Activated T-helper 1 cell treated with anti-CD3 and anti-CD28 coated beads, Interleukin-12 subunit alpha, Interleukin-12 subunit beta, Interleukin-2, Interleukin-4 antibody, amounts not matched to agents 30 ng/mL and 10 ng/mL and 1 ng/mL, durations not matched to agents 14 hours and 24 hours and 36 hours (primary cell): ENCODE results near the gene EYA3. TPM values are rescaled to one million over a fixed set of nuclear protein-coding genes. Genes with fewer than 3 reads are reported as not detected.
A peak's percentile ranks its signal among the peaks of the same experiment; 100 is the strongest.

Source experiments
- DNase-seq: peaks from one replicate; pipeline ENCODE4 v3.0.0; 2021; ENCODE audit warnings: low spot score
- H3K27ac Mint-ChIP-seq: one replicate; pipeline ENCODE4 v1.8.0; 2021; ENCODE audit warnings: mild to moderate bottlenecking, mixed read lengths
- H3K27me3 Mint-ChIP-seq: one replicate; pipeline ENCODE4 v1.8.0; 2022; ENCODE audit warnings: mild to moderate bottlenecking, moderate library complexity, mixed read lengths; ENCODE audit not compliant: insufficient read depth
- H3K36me3 Mint-ChIP-seq: one replicate; pipeline ENCODE4 v1.8.0; 2021; ENCODE audit warnings: low read depth, mixed read lengths
- H3K4me1 Mint-ChIP-seq: one replicate; pipeline ENCODE4 v1.8.0; 2021; ENCODE audit warnings: low read depth, mixed read lengths
- H3K4me3 Mint-ChIP-seq: one replicate; pipeline ENCODE4 v1.8.0; 2021; ENCODE audit warnings: mild to moderate bottlenecking, moderate library complexity, mixed read lengths
- H3K9me3 Mint-ChIP-seq: one replicate; pipeline ENCODE4 v1.8.0; 2021; ENCODE audit warnings: mixed read lengths
- intact Hi-C: fragments of 100-400 bp; cut with micrococcal nuclease; formaldehyde crosslinking; loops from one replicate; pipeline ENCODE4 v1.15.1; 2024
- total RNA-seq: library from RNA; stranded (reverse); gene quantifications from 2 replicates; pipeline ENCODE4 v1.2.3, GENCODE V29; 2022

EYA3 gene
- total RNA-seq, 1 donor from 2014 or later: 32.2 TPM

- Mint-ChIP-seq H3K27ac (no peak overlapping the region), H3K4me1 (peaks cover 16% of the 10 kb centered on the region), H3K9me3 (no peaks in the 10 kb centered on the region), H3K4me3 (no peak overlapping the region), H3K27me3 (no peaks in the 10 kb centered on the region), H3K36me3 (peaks cover 25% of the 10 kb centered on the region)
- no peak for DNase-seq
- intact Hi-C loops: no loop called here
Measured at GRCh38 chr1:27966402-27967105, 121.9 kb downstream of the EYA3 start.

- Mint-ChIP-seq H3K27ac (no peak overlapping the region), H3K4me1 (peaks cover 18% of the 10 kb centered on the region), H3K4me3 (no peak overlapping the region), H3K27me3 (no peaks in the 10 kb centered on the region), H3K36me3 (peaks cover 23% of the 10 kb centered on the region), H3K9me3 (no peaks in the 10 kb centered on the region)
- intact Hi-C loops: no loop called here
- DNase-seq: no peak
Measured at GRCh38 chr1:27963393-27963792, 125.0 kb downstream of the EYA3 start.

- H3K4me3 Mint-ChIP-seq: peak overlapping the region; percentile 87
- peak overlapping the region; percentile 59 for H3K27ac Mint-ChIP-seq
- DNase-seq: no peak
- peaks cover 9% of the 10 kb centered on the region for H3K36me3 Mint-ChIP-seq
- H3K27me3 Mint-ChIP-seq: no peaks in the 10 kb centered on the region
- H3K4me1 Mint-ChIP-seq: peaks cover 15% of the 10 kb centered on the region
- no peaks in the 10 kb centered on the region for H3K9me3 Mint-ChIP-seq
- intact Hi-C loops: no loop called here
Measured at GRCh38 chr1:27961646-27962221, 126.7 kb downstream of the EYA3 start.

- H3K27me3 Mint-ChIP-seq: no peaks in the 10 kb centered on the region
- intact Hi-C loops: no loop called here
- peak overlapping the region; percentile 87 for H3K4me3 Mint-ChIP-seq
- no peaks in the 10 kb centered on the region for H3K9me3 Mint-ChIP-seq
- H3K36me3 Mint-ChIP-seq: peaks cover 7% of the 10 kb centered on the region
- no peak for DNase-seq
- peak overlapping the region; percentile 59 for H3K27ac Mint-ChIP-seq
- peaks cover 15% of the 10 kb centered on the region for H3K4me1 Mint-ChIP-seq
Measured at GRCh38 chr1:27960762-27961645, 127.4 kb downstream of the EYA3 start.

GRCh38 chr1:27959792-27960603 lies 128.4 kb downstream of the EYA3 start, which contains the start of gene XKR8:
XKR8 (plus strand) TSS chr1:27959973; CDS start chr1:27960070, 97 bp downstream.
- peak; percentile 84 for DNase-seq
- peak within 1 kb of the TSS; percentile 74 for H3K27ac Mint-ChIP-seq
- H3K4me1 Mint-ChIP-seq: peaks cover 15% of the 10 kb centered on the region
- H3K4me3 Mint-ChIP-seq: peak within 1 kb of the TSS; percentile 87
- H3K9me3 Mint-ChIP-seq: no peaks in the 10 kb centered on the region
- no peaks in the 10 kb centered on the region for H3K27me3 Mint-ChIP-seq
- peaks cover 4% of the 10 kb centered on the region for H3K36me3 Mint-ChIP-seq
- intact Hi-C loops: loop anchor here (1.0 to 5.0 kb wide), 2 partner anchors 88 to 128 kb away; partner anchors contain the start of genes EYA3 and THEMIS2

GRCh38 chr1:27958513-27958912 lies 129.9 kb downstream of the EYA3 start:
- Mint-ChIP-seq H3K27me3 (no peaks in the 10 kb centered on the region), H3K27ac (no peak overlapping the region), H3K4me3 (no peak overlapping the region), H3K4me1 (peaks cover 15% of the 10 kb centered on the region), H3K9me3 (no peaks in the 10 kb centered on the region), H3K36me3 (peaks cover 2% of the 10 kb centered on the region)
- intact Hi-C loops: loop anchor here (5.0 kb wide), 1 partner anchor 86 kb away; the partner anchor contains the start of gene THEMIS2
- DNase-seq: no peak

GRCh38 chr1:27957655-27958054 lies 130.8 kb downstream of the EYA3 start:
- intact Hi-C loops: loop anchor here (5.0 kb wide), 1 partner anchor 85 kb away; the partner anchor contains the start of gene THEMIS2
- no peak for DNase-seq
- Mint-ChIP-seq H3K4me3 (no peak overlapping the region), H3K27me3 (peaks cover 2% of the 10 kb centered on the region), H3K9me3 (no peaks in the 10 kb centered on the region), H3K36me3 (no peaks in the 10 kb centered on the region), H3K27ac (no peak overlapping the region), H3K4me1 (peaks cover 15% of the 10 kb centered on the region)

- Mint-ChIP-seq H3K4me1 (peaks cover 10% of the 10 kb centered on the region), H3K9me3 (no peaks in the 10 kb centered on the region), H3K36me3 (no peaks in the 10 kb centered on the region), H3K27me3 (peaks cover 4% of the 10 kb centered on the region), H3K27ac (no peak overlapping the region), H3K4me3 (peak overlapping the region; percentile 8)
- intact Hi-C loops: loop anchor here (5.0 kb wide), 1 partner anchor 84 kb away; the partner anchor contains the start of gene THEMIS2
- no peak for DNase-seq
Measured at GRCh38 chr1:27956761-27957160, 131.6 kb downstream of the EYA3 start.

GRCh38 chr1:27955076-27955475 lies 133.3 kb downstream of the EYA3 start:
- H3K4me3 Mint-ChIP-seq: no peak overlapping the region
- H3K4me1 Mint-ChIP-seq: no peaks in the 10 kb centered on the region
- no peak overlapping the region for H3K27ac Mint-ChIP-seq
- no peak for DNase-seq
- peaks cover 7% of the 10 kb centered on the region for H3K27me3 Mint-ChIP-seq
- H3K36me3 Mint-ChIP-seq: no peaks in the 10 kb centered on the region
- intact Hi-C loops: loop anchor here (5.0 kb wide), 1 partner anchor 83 kb away; the partner anchor contains the start of gene THEMIS2
- H3K9me3 Mint-ChIP-seq: no peaks in the 10 kb centered on the region

- Mint-ChIP-seq H3K9me3 (no peaks in the 10 kb centered on the region), H3K4me3 (no peak overlapping the region), H3K27me3 (peaks cover 7% of the 10 kb centered on the region), H3K36me3 (no peaks in the 10 kb centered on the region), H3K4me1 (no peaks in the 10 kb centered on the region), H3K27ac (no peak overlapping the region)
- DNase-seq: no peak
- intact Hi-C loops: no loop called here
Measured at GRCh38 chr1:27954186-27954585, 134.2 kb downstream of the EYA3 start.

GRCh38 chr1:27952147-27952546 lies 136.3 kb downstream of the EYA3 start:
- no peaks in the 10 kb centered on the region for H3K9me3 Mint-ChIP-seq
- no peaks in the 10 kb centered on the region for H3K36me3 Mint-ChIP-seq
- intact Hi-C loops: no loop called here
- no peak overlapping the region for H3K27ac Mint-ChIP-seq
- no peaks in the 10 kb centered on the region for H3K4me1 Mint-ChIP-seq
- H3K4me3 Mint-ChIP-seq: no peak overlapping the region
- no peak for DNase-seq
- peaks cover 7% of the 10 kb centered on the region for H3K27me3 Mint-ChIP-seq

- DNase-seq: no peak
- Mint-ChIP-seq H3K4me1 (no peaks in the 10 kb centered on the region), H3K9me3 (no peaks in the 10 kb centered on the region), H3K36me3 (no peaks in the 10 kb centered on the region), H3K27me3 (peaks cover 7% of the 10 kb centered on the region), H3K4me3 (no peak overlapping the region), H3K27ac (no peak overlapping the region)
- intact Hi-C loops: no loop called here
Measured at GRCh38 chr1:27951396-27951795, 137.0 kb downstream of the EYA3 start.
